DND-41 (cell line): ENCODE results near the gene CTSA.

Experiments
- ATAC-seq: fragments of 200-7000 bp; cut with Tn5 transposase; 3 replicates; pipeline ENCODE4 v1.9.1; 2021; ENCODE audit warnings: low read depth; ENCODE audit not compliant: insufficient read depth
- DNase-seq: peaks from one replicate; pipeline ENCODE4 v3.0.0-alpha.2; 2020
- H2AFZ ChIP-seq: 2 replicates; pipeline ENCODE4 v1.6.0; 2012; ENCODE audit warnings: low read depth, low read length
- H3K27ac ChIP-seq: 2 replicates; pipeline ENCODE4 v1.5.1; 2012; ENCODE audit warnings: low read length, inconsistent platforms
- H3K27me3 ChIP-seq: fragments of 200-600 bp; sonication (generic); 2 replicates; pipeline ENCODE4 v1.6.0; 2012; ENCODE audit warnings: low read length, mild to moderate bottlenecking, inconsistent platforms; ENCODE audit not compliant: insufficient read depth, poor library complexity
- H3K36me3 ChIP-seq: 2 replicates; pipeline ENCODE4 v1.5.1; 2012; ENCODE audit warnings: low read length, inconsistent platforms; ENCODE audit not compliant: insufficient read depth
- H3K4me1 ChIP-seq: 2 replicates; pipeline ENCODE4 v1.5.1; 2012; ENCODE audit warnings: mild to moderate bottlenecking, low read length; ENCODE audit not compliant: insufficient read depth
- H3K4me2 ChIP-seq: 2 replicates; pipeline ENCODE4 v1.6.0; 2012; ENCODE audit warnings: mild to moderate bottlenecking, moderate library complexity, low read length, inconsistent platforms; ENCODE audit not compliant: insufficient read depth
- H3K4me3 ChIP-seq, 2 experiments: fragments of 200-600 bp in 1 of 2; shearing (Covaris generic) in 1 of 2; 2 replicates each; pipeline ENCODE4 v1.5.1; 2012 to 2016; ENCODE audit warnings: inconsistent platforms in 2 of 2, low read length in 2 of 2, mild to moderate bottlenecking in 2 of 2, low read depth in 1 of 2, moderate library complexity in 1 of 2
- H3K79me2 ChIP-seq: 2 replicates; pipeline ENCODE4 v1.6.0; 2012; ENCODE audit warnings: low read length, inconsistent platforms; ENCODE audit not compliant: insufficient read depth
- H3K9ac ChIP-seq: 2 replicates; pipeline ENCODE4 v1.6.0; 2012; ENCODE audit warnings: low read depth, mild to moderate bottlenecking, inconsistent platforms, low read length, moderate library complexity
- H3K9me3 ChIP-seq: 2 replicates; pipeline ENCODE4 v1.5.1; 2012; ENCODE audit warnings: low read length, moderate library complexity, mild to moderate bottlenecking, inconsistent platforms; ENCODE audit not compliant: insufficient read depth, severe bottlenecking
- H4K20me1 ChIP-seq: 2 replicates; pipeline ENCODE4 v1.6.0; 2012; ENCODE audit warnings: low read length; ENCODE audit not compliant: insufficient read depth
- CTCF ChIP-seq: IDR thresholded peaks from 2 replicates; pipeline ENCODE4 v1.5.1; 2012; ENCODE audit warnings: borderline replicate concordance, low read length, moderate library complexity, mild to moderate bottlenecking; ENCODE audit not compliant: poor library complexity, severe bottlenecking; ENCODE audit errors: extremely low read depth
- EZH2 ChIP-seq: IDR thresholded peaks from 3 replicates; pipeline ENCODE4 v1.6.1; 2012; ENCODE audit warnings: borderline replicate concordance, low read depth, mild to moderate bottlenecking, moderate library complexity, low read length, inconsistent platforms; ENCODE audit not compliant: severe bottlenecking

Gene CTSA

GRCh38 chr20:45883100-45883469 lies 8.1 kb upstream of the CTSA start:
- H4K20me1 ChIP-seq: peaks cover 7% of the 10 kb centered on the region; the same call in 1 of the 2 replicates
- peaks cover 32% of the 10 kb centered on the region for H3K79me2 ChIP-seq
- 0 out of 2 replicates have a peak overlapping the region, but pooled peaks have one; percentile 89 for H3K4me2 ChIP-seq
- H3K9me3 ChIP-seq: no peaks in the 10 kb centered on the region
- H3K36me3 ChIP-seq: peaks cover 44% of the 10 kb centered on the region
- H2AFZ ChIP-seq: no peak overlapping the region
- TF ChIP-seq EZH2 (no peak), CTCF (no peak)
- H3K9ac ChIP-seq: no peak overlapping the region
- H3K4me3 ChIP-seq: no peak overlapping the region
- ATAC-seq (no peak), DNase-seq (no peak)
- no peaks in the 10 kb centered on the region for H3K27me3 ChIP-seq
- H3K27ac ChIP-seq: no peak overlapping the region
- H3K4me1 ChIP-seq: peaks cover 46% of the 10 kb centered on the region

- H3K36me3 ChIP-seq: peaks cover 38% of the 10 kb centered on the region
- peaks cover 7% of the 10 kb centered on the region; the same call in 1 of the 2 replicates for H4K20me1 ChIP-seq
- H3K4me2 ChIP-seq: no peak overlapping the region
- H3K9ac ChIP-seq: no peak overlapping the region
- ATAC-seq (no peak), DNase-seq (no peak)
- no peak overlapping the region for H3K4me3 ChIP-seq
- no peaks in the 10 kb centered on the region for H3K27me3 ChIP-seq
- no peak overlapping the region for H3K27ac ChIP-seq
- TF ChIP-seq EZH2 (no peak), CTCF (no peak)
- H3K4me1 ChIP-seq: peaks cover 52% of the 10 kb centered on the region
- peaks cover 41% of the 10 kb centered on the region for H3K79me2 ChIP-seq
- H2AFZ ChIP-seq: no peak overlapping the region
- no peaks in the 10 kb centered on the region for H3K9me3 ChIP-seq
Measured at GRCh38 chr20:45886590-45887345, 4.4 kb upstream of the CTSA start.

GRCh38 chr20:45887346-45887715 lies 3.8 kb upstream of the CTSA start, which contains the start of gene SPATA25:
TSS of gene SPATA25 (minus strand) at chr20:45887622. CDS start at chr20:45887590, 32 bp downstream.
- Histone ChIP-seq H3K27me3 (no peaks in the 10 kb centered on the region), H3K4me1 (peaks cover 52% of the 10 kb centered on the region), H3K4me2 (no peak within 1 kb of the TSS), H3K79me2 (peaks cover 39% of the 10 kb centered on the region), H3K4me3 (no peak within 1 kb of the TSS), H3K9ac (no peak within 1 kb of the TSS), H3K36me3 (peaks cover 33% of the 10 kb centered on the region), H4K20me1 (peaks cover 7% of the 10 kb centered on the region; the same call in 1 of the 2 replicates), H3K27ac (no peak within 1 kb of the TSS), H3K9me3 (no peaks in the 10 kb centered on the region), H2AFZ (no peak within 1 kb of the TSS)
- no peak for TF ChIP-seq EZH2
- no peak for TF ChIP-seq CTCF
- no peak for ATAC-seq
- DNase-seq: no peak
